SK-N-SH treated with all-trans-retinoic acid at 6 μM for 48 hours (cell line): ENCODE results near the gene LYST.

ENCODE experiments used
- TF ChIP-seq, protein P1 (sequence below): fragments of 250-450 bp; sonication (Bioruptor Pico); IDR thresholded peaks from 2 replicates; pipeline ENCODE4 v1.8.0; 2020; ENCODE audit warnings: mild to moderate bottlenecking, moderate library complexity, borderline replicate concordance

Gene LYST

DNA sequence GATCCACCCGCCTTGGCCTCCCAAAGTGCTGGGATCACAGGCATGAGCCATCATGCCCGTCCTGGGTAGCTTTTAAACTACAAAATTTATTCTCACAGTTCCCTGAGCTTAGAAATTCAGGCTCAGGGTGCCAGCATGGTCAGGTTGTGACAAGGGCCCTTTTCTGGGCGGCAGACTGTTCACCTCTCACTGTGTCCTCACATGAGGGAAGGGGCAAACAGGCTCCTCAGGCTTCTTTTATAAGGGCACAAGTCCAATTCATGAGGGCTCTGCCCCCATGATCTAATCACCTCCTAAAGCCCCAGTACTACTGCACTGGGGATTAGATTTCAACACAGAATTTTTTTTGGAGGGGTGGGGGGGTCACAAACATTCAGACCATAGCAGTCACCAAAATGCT lies 253.9 kb downstream of the LYST start (continued):
- TF ChIP-seq, protein P1, sequence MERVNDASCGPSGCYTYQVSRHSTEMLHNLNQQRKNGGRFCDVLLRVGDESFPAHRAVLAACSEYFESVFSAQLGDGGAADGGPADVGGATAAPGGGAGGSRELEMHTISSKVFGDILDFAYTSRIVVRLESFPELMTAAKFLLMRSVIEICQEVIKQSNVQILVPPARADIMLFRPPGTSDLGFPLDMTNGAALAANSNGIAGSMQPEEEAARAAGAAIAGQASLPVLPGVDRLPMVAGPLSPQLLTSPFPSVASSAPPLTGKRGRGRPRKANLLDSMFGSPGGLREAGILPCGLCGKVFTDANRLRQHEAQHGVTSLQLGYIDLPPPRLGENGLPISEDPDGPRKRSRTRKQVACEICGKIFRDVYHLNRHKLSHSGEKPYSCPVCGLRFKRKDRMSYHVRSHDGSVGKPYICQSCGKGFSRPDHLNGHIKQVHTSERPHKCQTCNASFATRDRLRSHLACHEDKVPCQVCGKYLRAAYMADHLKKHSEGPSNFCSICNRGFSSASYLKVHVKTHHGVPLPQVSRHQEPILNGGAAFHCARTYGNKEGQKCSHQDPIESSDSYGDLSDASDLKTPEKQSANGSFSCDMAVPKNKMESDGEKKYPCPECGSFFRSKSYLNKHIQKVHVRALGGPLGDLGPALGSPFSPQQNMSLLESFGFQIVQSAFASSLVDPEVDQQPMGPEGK: no peak
